HuH-7.5 (cell line): Measurements from ENCODE around the gene TSTD2.

Experiments used
- DNase-seq: peaks from one replicate; pipeline ENCODE4 v3.0.0; 2011; ENCODE audit warnings: low spot score

Gene TSTD2

GRCh38 chr9:97632985-97633858 is at the start of gene TSTD2, which contains the start of gene NCBP1:
Gene TSTD2 (minus strand): TSS chr9:97633368. CDS start chr9:97627562, 5,806 bp downstream.
Gene NCBP1 (plus strand): TSS chr9:97633821. CDS start chr9:97633882, 61 bp downstream.
- peak; percentile 80 for DNase-seq

- no peak for DNase-seq
Measured at GRCh38 chr9:97682242-97682641, 49.1 kb upstream of the TSTD2 start.

GRCh38 chr9:97675655-97676054 is 42.5 kb upstream of the TSTD2 start:
- no peak for DNase-seq

GRCh38 chr9:97673922-97674321 is 40.8 kb upstream of the TSTD2 start:
- DNase-seq = no peak

GRCh38 chr9:97672403-97672802 is 39.2 kb upstream of the TSTD2 start:
- DNase-seq = no peak

GRCh38 chr9:97670586-97670985 is 37.4 kb upstream of the TSTD2 start:
- no peak for DNase-seq

GRCh38 chr9:97668485-97668884 is 35.3 kb upstream of the TSTD2 start:
- DNase-seq = no peak

- no peak for DNase-seq
Measured at GRCh38 chr9:97666907-97667686, 33.9 kb upstream of the TSTD2 start.

GRCh38 chr9:97665742-97666141 is 32.6 kb upstream of the TSTD2 start:
- no peak for DNase-seq

- no peak for DNase-seq
Measured at GRCh38 chr9:97660847-97661246, 27.7 kb upstream of the TSTD2 start.

- no peak for DNase-seq
Measured at GRCh38 chr9:97660340-97660739, 27.2 kb upstream of the TSTD2 start.

- DNase-seq = no peak
Measured at GRCh38 chr9:97659771-97660170, 26.6 kb upstream of the TSTD2 start.

- DNase-seq = no peak
Measured at GRCh38 chr9:97658707-97659106, 25.5 kb upstream of the TSTD2 start.

GRCh38 chr9:97651646-97652045 is 18.5 kb upstream of the TSTD2 start:
- DNase-seq = no peak

GRCh38 chr9:97647996-97648395 is 14.8 kb upstream of the TSTD2 start:
- DNase-seq = no peak

GRCh38 chr9:97645720-97646119 is 12.6 kb upstream of the TSTD2 start:
- no peak for DNase-seq

GRCh38 chr9:97640325-97640724 is 7.2 kb upstream of the TSTD2 start:
- DNase-seq = no peak

- no peak for DNase-seq
Measured at GRCh38 chr9:97638666-97639065, 5.5 kb upstream of the TSTD2 start.

- no peak for DNase-seq
Measured at GRCh38 chr9:97636903-97637302, 3.7 kb upstream of the TSTD2 start.

- no peak for DNase-seq
Measured at GRCh38 chr9:97635026-97635425, 1.9 kb upstream of the TSTD2 start.

GRCh38 chr9:97633859-97634490 is 807 bp upstream of the TSTD2 start:
- DNase-seq = no peak

- DNase-seq = no peak
Measured at GRCh38 chr9:97632248-97632984, 752 bp downstream of the TSTD2 start.
